HepG2 (cell line): Measurements from ENCODE around the gene LRRC4C.

Experiments used
- ASH2L ChIP-seq: fragments of 300-600, 200-600 bp; sonication (generic); IDR thresholded peaks from 2 replicates; pipeline ENCODE4 v1.7.0; 2017; ENCODE audit warnings: low read depth, mild to moderate bottlenecking, moderate library complexity, mixed read lengths, low read length; ENCODE audit not compliant: insufficient read length
- ATF3 ChIP-seq: sonication (generic); formaldehyde crosslinking; IDR thresholded peaks from 2 replicates; pipeline ENCODE4 v1.4.0; 2020; ENCODE audit warnings: missing genetic modification reagents
- CTCF ChIP-seq: sonication (generic); formaldehyde crosslinking; IDR thresholded peaks from 2 replicates; pipeline ENCODE4 v1.5.0; 2020; ENCODE audit warnings: mild to moderate bottlenecking, missing genetic modification reagents, moderate library complexity
- JUND ChIP-seq: sonication (generic); formaldehyde crosslinking; IDR thresholded peaks from 2 replicates; pipeline ENCODE4 v1.8.0; 2022; ENCODE audit warnings: mild to moderate bottlenecking, missing genetic modification reagents
- KDM1A ChIP-seq: IDR thresholded peaks from 2 replicates; pipeline ENCODE4 v1.6.1; 2016; ENCODE audit warnings: missing compliant biosample characterization
- MYC ChIP-seq: sonication (generic); formaldehyde crosslinking; IDR thresholded peaks from 2 replicates; pipeline ENCODE4 v1.9.0; 2021; ENCODE audit warnings: missing genetic modification reagents, borderline replicate concordance
- PRDM15 ChIP-seq: sonication (generic); formaldehyde crosslinking; IDR thresholded peaks from 2 replicates; pipeline ENCODE4 v1.4.0; 2020; ENCODE audit warnings: missing genetic modification reagents
- SMARCC2 ChIP-seq: fragments of 450-650 bp; IDR thresholded peaks from 2 replicates; pipeline ENCODE4 v1.6.1; 2017; ENCODE audit warnings: antibody characterized with exemption, mild to moderate bottlenecking
- SNAPC5 ChIP-seq: sonication (generic); formaldehyde crosslinking; IDR thresholded peaks from 2 replicates; pipeline ENCODE4 v1.8.1; 2023; ENCODE audit warnings: mild to moderate bottlenecking, missing genetic modification reagents, borderline replicate concordance
- ZNF326 ChIP-seq: sonication (generic); formaldehyde crosslinking; IDR thresholded peaks from 2 replicates; pipeline ENCODE4 v1.4.0; 2020; ENCODE audit warnings: missing genetic modification reagents, borderline replicate concordance

GRCh38 chr11:40619654-40620053, 839.8 kb downstream of the LRRC4C start:
- TF ChIP-seq PRDM15 (CRISPR knock-in tag), result no peak
- no peak for TF ChIP-seq JUND (CRISPR knock-in tag)
- TF ChIP-seq KDM1A, result no peak
- no peak for TF ChIP-seq CTCF
- no peak for TF ChIP-seq ZNF326 (CRISPR knock-in tag)
- no peak for TF ChIP-seq MYC (CRISPR knock-in tag)
- TF ChIP-seq SNAPC5 (CRISPR knock-in tag), result no peak
- TF ChIP-seq ASH2L, result no peak
- no peak for TF ChIP-seq SMARCC2
- no peak for TF ChIP-seq ATF3 (CRISPR knock-in tag)
